Mucosa of rectum (tissue), 2 donors: ENCODE data around the gene GSDMA.

Experiments used
- H3K27ac ChIP-seq, 2 donors: one replicate each; pipeline ENCODE4 v1.7.0; 2013; ENCODE audit warnings: inconsistent platforms in 2 of 2, low read depth in 2 of 2, low read length in 2 of 2
- H3K27me3 ChIP-seq, 2 donors: one replicate each; pipeline ENCODE4 v1.7.0; 2013; ENCODE audit warnings: low read length in 2 of 2; ENCODE audit not compliant: control insufficient read depth in 2 of 2, insufficient read depth in 2 of 2
- H3K36me3 ChIP-seq, 2 donors: one replicate each; pipeline ENCODE4 v1.7.0; 2013; ENCODE audit warnings: low read length in 2 of 2; ENCODE audit not compliant: control insufficient read depth in 2 of 2, insufficient read depth in 2 of 2
- H3K4me1 ChIP-seq, 2 donors: one replicate each; pipeline ENCODE4 v1.7.0; 2013; ENCODE audit warnings: low read length in 2 of 2, mild to moderate bottlenecking in 1 of 2; ENCODE audit not compliant: control insufficient read depth in 2 of 2, insufficient read depth in 2 of 2
- H3K4me3 ChIP-seq, 2 donors: one replicate each; pipeline ENCODE4 v1.7.0; 2013; ENCODE audit warnings: low read length in 2 of 2
- H3K9ac ChIP-seq, 2 donors: one replicate each; pipeline ENCODE4 v1.7.0; 2013; ENCODE audit warnings: low read length in 2 of 2, low read depth in 1 of 2, mild to moderate bottlenecking in 1 of 2
- H3K9me3 ChIP-seq, 2 donors: one replicate each; pipeline ENCODE4 v1.7.0; 2013; ENCODE audit warnings: low read length in 2 of 2; ENCODE audit not compliant: control insufficient read depth in 2 of 2
- donor health status: healthy.
- donor health status: Normal muscosa, but diverticular disease.

GSDMA gene

DNA sequence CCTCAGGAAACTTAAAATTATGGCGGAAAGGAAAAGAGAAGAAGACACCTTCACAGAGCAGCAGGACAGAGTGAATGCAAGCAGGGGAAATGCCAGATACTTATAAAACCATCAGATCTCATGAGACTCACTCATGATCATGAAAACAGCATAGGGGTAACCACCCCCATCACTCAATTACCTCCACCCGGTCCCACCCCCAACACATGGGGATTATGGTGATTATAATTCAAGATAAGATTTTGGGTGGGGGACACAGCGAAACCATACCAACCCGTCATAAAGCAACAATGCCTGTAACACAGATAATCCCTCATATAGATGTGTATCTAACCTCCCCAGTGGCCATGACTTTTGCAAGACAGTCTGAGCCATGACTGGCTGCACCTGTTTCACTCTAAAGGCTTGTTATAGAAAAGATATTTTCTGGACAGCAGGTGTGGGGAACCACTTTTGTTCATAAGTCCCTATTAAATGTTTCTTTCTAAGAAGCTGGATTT is 7.0 kb upstream of the GSDMA start:
- Histone ChIP-seq H3K4me3 (no peak overlapping the region), H3K36me3 (no peaks in the 10 kb centered on the region), H3K27ac (no peak overlapping the region), H3K9ac (no peak overlapping the region), H3K9me3 (no peaks in the 10 kb centered on the region), H3K4me1 (peaks cover 12 to 17% of the 10 kb centered on the region in 2 donors), H3K27me3 (no peaks in the 10 kb centered on the region)

GRCh38 chr17:39960524-39961041 is 2.2 kb upstream of the GSDMA start:
- Histone ChIP-seq H3K4me1 (peaks cover 3 to 8% of the 10 kb centered on the region in 2 donors), H3K27ac (peak overlapping the region; percentile 54 to 58), H3K9ac (no peak overlapping the region), H3K27me3 (no peaks in the 10 kb centered on the region), H3K36me3 (no peaks in the 10 kb centered on the region), H3K4me3 (no peak overlapping the region), H3K9me3 (no peaks in the 10 kb centered on the region)

DNA sequence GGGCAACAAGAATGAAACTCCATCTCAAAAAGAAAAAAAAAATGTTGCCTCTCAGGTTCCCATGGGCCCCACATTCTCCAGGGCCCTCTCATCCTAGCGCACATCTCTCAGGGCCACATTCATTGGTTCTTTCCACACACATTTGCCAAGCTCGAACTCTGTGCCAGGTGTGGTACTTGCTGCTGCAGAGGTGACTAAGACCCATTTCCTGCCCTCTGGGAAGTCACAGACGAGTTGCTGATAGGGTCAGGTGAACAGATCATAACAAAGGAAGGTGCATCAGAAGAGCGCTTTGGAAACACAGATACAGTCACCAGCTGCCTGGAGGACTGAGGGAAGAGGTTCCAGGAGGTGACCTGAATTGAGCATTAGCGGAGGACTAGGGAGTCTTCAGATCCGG is 1.0 kb downstream of the GSDMA start:
- H3K27me3 ChIP-seq = peaks cover 0 to 4% of the 10 kb centered on the region in 2 donors
- no peaks in the 10 kb centered on the region for H3K36me3 ChIP-seq
- H3K9me3 ChIP-seq = no peaks in the 10 kb centered on the region
- H3K4me1 ChIP-seq = peaks cover 6 to 17% of the 10 kb centered on the region in 2 donors
- H3K27ac ChIP-seq = no peak overlapping the region
- H3K4me3 ChIP-seq = no peak overlapping the region
- H3K9ac ChIP-seq = no peak overlapping the region

DNA sequence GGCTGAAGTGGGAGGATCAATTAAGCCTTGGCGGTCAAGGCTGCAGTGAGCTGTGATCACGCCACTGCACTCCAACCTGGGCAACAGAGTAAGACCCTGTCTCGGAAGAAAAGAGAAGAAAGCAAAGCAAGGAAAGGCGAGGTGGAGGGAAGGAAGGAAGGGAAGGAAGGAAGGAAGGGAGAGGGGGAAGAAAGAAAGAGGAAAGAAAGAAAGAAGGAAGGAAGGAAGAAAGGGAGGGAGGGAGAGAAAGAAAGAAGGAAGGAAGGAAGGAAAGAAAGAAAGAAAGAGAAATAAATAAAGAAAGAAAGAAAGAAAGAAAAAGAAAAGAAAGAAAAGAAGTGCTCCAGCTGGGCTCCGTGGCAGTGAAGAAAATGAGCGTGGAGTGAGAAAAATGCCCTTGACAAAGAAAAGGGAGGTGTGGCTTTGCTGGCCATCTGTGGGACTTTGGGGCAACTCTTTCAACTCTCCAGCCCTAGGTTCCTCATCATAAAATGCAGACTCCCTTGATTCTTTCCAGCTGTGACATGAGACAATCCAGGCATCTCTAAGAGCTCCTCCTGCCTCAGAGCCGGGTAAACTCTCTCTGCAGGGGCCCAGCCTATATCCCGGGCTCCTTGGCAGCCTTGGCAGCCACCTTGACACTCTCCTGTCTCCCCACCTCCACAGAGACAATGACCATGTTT is 2.4 kb downstream of the GSDMA start:
- Histone ChIP-seq H3K4me1 (peaks cover 7 to 26% of the 10 kb centered on the region in 2 donors), H3K9ac (no peak overlapping the region), H3K9me3 (no peaks in the 10 kb centered on the region), H3K27me3 (peaks cover 0 to 4% of the 10 kb centered on the region in 2 donors), H3K27ac (no peak overlapping the region), H3K36me3 (no peaks in the 10 kb centered on the region), H3K4me3 (no peak overlapping the region)

- no peaks in the 10 kb centered on the region for H3K36me3 ChIP-seq
- no peak overlapping the region for H3K4me3 ChIP-seq
- H3K9me3 ChIP-seq = no peaks in the 10 kb centered on the region
- H3K27me3 ChIP-seq = peaks cover 0 to 4% of the 10 kb centered on the region in 2 donors
- peaks cover 8 to 21% of the 10 kb centered on the region in 2 donors for H3K4me1 ChIP-seq
- H3K9ac ChIP-seq = no peak overlapping the region
- peak overlapping the region in 1 of 2 donors; percentile 40 for H3K27ac ChIP-seq
These were observed 4.0 kb downstream of the GSDMA start for GRCh38 chr17:39966771-39967170.

GRCh38 chr17:39968761-39969160 is 6.0 kb downstream of the GSDMA start:
- Histone ChIP-seq H3K4me1 (peaks cover 8 to 21% of the 10 kb centered on the region in 2 donors), H3K9ac (no peak overlapping the region), H3K4me3 (no peak overlapping the region), H3K36me3 (no peaks in the 10 kb centered on the region), H3K9me3 (no peaks in the 10 kb centered on the region), H3K27ac (no peak overlapping the region), H3K27me3 (peaks cover 0 to 4% of the 10 kb centered on the region in 2 donors)

- H3K9me3 ChIP-seq = no peaks in the 10 kb centered on the region
- H3K4me1 ChIP-seq = peaks cover 8 to 21% of the 10 kb centered on the region in 2 donors
- no peak overlapping the region for H3K4me3 ChIP-seq
- H3K9ac ChIP-seq = no peak overlapping the region
- H3K27ac ChIP-seq = no peak overlapping the region
- H3K27me3 ChIP-seq = peaks cover 0 to 4% of the 10 kb centered on the region in 2 donors
- no peaks in the 10 kb centered on the region for H3K36me3 ChIP-seq
These were observed 6.6 kb downstream of the GSDMA start for GRCh38 chr17:39969375-39969774.

DNA sequence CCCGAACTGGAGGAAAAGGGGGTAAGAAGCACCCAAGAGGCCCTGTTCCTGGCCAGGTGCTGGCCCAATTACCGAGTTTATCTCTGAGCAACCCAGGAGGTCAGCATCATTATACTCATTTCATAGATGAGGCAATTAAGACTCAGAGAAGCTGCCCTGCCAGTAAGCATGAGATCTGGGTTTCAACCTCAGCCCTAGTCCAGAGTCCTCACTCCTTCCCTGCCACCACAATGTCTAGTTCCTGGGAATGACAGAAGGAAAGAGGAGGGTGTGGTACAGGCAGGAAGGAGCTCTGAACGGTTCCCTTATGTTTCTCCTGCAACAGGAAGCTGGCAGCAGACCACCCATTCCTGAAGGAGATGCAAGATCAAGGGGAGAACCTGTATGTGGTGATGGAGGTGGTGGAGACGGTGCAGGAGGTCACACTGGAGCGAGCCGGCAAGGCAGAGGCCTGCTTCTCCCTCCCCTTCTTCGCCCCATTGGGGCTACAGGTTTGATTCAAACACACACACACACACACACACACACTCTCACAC is 7.4 kb downstream of the GSDMA start:
- H3K4me1 ChIP-seq = peaks cover 8 to 21% of the 10 kb centered on the region in 2 donors
- H3K4me3 ChIP-seq = no peak overlapping the region
- no peak overlapping the region for H3K27ac ChIP-seq
- H3K9ac ChIP-seq = no peak overlapping the region
- no peaks in the 10 kb centered on the region for H3K36me3 ChIP-seq
- H3K9me3 ChIP-seq = no peaks in the 10 kb centered on the region
- H3K27me3 ChIP-seq = peaks cover 0 to 4% of the 10 kb centered on the region in 2 donors

DNA sequence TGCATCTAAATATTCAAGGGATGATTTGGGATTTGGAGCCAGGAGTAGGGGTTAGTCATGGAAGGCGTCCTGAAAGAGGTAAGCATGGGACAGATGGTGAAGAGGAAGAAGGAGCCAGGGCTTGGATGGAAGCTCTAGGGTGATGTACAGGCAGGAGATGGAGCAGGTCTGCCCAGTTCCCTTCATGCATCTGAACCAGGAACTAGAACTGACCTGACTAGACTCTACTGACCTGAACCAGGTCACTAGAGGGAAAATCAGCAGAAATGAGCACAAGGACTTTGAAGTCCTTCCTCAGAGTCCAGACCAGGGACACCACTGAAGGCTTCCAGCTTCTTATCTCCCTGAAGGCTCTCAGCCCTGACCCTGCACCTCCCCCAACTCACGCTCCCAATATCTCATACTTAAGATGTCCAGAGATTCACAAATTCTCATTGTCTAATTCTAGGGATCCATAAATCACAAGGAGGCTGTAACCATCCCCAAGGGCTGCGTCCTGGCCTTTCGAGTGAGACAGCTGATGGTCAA is 8.3 kb downstream of the GSDMA start:
- Histone ChIP-seq H3K4me3 (no peak overlapping the region), H3K9me3 (no peaks in the 10 kb centered on the region), H3K27me3 (peaks cover 0 to 4% of the 10 kb centered on the region in 2 donors), H3K36me3 (no peaks in the 10 kb centered on the region), H3K9ac (no peak overlapping the region), H3K4me1 (peaks cover 8 to 21% of the 10 kb centered on the region in 2 donors), H3K27ac (no peak overlapping the region)

DNA sequence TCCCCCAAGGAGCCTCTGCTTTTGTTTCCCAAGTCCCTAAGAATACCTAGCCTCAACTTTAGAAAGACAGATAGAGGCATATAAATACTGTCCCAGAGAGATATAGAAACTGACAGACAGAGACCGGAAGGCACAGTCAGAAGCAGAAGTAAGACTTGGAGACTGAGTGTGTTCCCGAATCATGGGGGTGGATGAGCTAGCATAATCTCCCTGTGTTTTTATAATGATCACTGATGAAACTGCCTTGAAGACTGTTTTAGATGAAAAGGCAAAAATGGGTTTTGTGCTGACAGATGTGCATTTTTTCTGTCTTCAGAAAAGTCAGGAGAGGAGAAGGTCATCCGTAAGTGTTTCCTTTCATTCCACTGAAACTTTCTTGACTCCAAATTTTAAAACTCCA is 9.5 kb downstream of the GSDMA start:
- no peaks in the 10 kb centered on the region for H3K36me3 ChIP-seq
- H3K9me3 ChIP-seq = no peaks in the 10 kb centered on the region
- H3K27ac ChIP-seq = no peak overlapping the region
- H3K27me3 ChIP-seq = no peaks in the 10 kb centered on the region
- peaks cover 8 to 16% of the 10 kb centered on the region in 2 donors for H3K4me1 ChIP-seq
- no peak overlapping the region for H3K4me3 ChIP-seq
- H3K9ac ChIP-seq = no peak overlapping the region
